SK-N-SH (cell line): ENCODE results near the gene EDEM3.

ENCODE experiments used
- EZH2phosphoT487 ChIP-seq: fragments of 200-600 bp; sonication (generic); IDR thresholded peaks from 2 replicates; pipeline ENCODE4 v1.6.1; 2017; ENCODE audit warnings: low read depth, mixed run types, mild to moderate bottlenecking, antibody characterized with exemption, moderate library complexity, borderline replicate concordance
- GATA2 ChIP-seq: sonication (generic); formaldehyde crosslinking; IDR thresholded peaks from 2 replicates; pipeline ENCODE4 v1.5.0; 2020; ENCODE audit warnings: mild to moderate bottlenecking, missing genetic modification reagents
- NRF1 ChIP-seq: IDR thresholded peaks from 2 replicates; pipeline ENCODE4 v1.6.1; 2012; ENCODE audit warnings: low read depth, mild to moderate bottlenecking, low read length
- POLR2AphosphoS5 ChIP-seq: IDR thresholded peaks from 2 replicates; pipeline ENCODE4 v1.6.1; 2012; ENCODE audit warnings: low read depth, low read length
- USF2 ChIP-seq: fragments of 150-350 bp; IDR thresholded peaks from 2 replicates; pipeline ENCODE4 v1.6.1; 2017; ENCODE audit warnings: antibody characterized with exemption, low read length, low read depth, borderline replicate concordance
- TF ChIP-seq, protein P1 (sequence below): fragments of 200-600 bp; sonication (generic); IDR thresholded peaks from 2 replicates; pipeline ENCODE4 v1.6.1; 2017; ENCODE audit warnings: antibody characterized with exemption, mild to moderate bottlenecking, moderate library complexity

- TF ChIP-seq EZH2phosphoT487 (no peak), GATA2 (no peak), USF2 (no peak), NRF1 (no peak), POLR2AphosphoS5 (no peak)
- TF ChIP-seq, protein P1, sequence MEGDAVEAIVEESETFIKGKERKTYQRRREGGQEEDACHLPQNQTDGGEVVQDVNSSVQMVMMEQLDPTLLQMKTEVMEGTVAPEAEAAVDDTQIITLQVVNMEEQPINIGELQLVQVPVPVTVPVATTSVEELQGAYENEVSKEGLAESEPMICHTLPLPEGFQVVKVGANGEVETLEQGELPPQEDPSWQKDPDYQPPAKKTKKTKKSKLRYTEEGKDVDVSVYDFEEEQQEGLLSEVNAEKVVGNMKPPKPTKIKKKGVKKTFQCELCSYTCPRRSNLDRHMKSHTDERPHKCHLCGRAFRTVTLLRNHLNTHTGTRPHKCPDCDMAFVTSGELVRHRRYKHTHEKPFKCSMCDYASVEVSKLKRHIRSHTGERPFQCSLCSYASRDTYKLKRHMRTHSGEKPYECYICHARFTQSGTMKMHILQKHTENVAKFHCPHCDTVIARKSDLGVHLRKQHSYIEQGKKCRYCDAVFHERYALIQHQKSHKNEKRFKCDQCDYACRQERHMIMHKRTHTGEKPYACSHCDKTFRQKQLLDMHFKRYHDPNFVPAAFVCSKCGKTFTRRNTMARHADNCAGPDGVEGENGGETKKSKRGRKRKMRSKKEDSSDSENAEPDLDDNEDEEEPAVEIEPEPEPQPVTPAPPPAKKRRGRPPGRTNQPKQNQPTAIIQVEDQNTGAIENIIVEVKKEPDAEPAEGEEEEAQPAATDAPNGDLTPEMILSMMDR = no peak
Measured at GRCh38 chr1:184724843-184725242, 29.8 kb downstream of the EDEM3 start.
